Aorta (tissue), 5 donors: ENCODE data around the gene ARHGAP27. TPM values are rescaled to one million over a fixed set of nuclear protein-coding genes. Genes with fewer than 3 reads are reported as not detected.
"Not testable (repeated sequence)": the region's sequence is repeated elsewhere in the genome, so short reads cannot be mapped to it uniquely, and the experiment has no call there.

Experiments
- ATAC-seq: fragments of 200-7000 bp; cut with Tn5 transposase; one replicate; pipeline ENCODE4 v1.9.1; 2022; ENCODE audit warnings: moderate library complexity; ENCODE audit not compliant: low FRiP score
- DNase-seq, 2 donors: peaks; one replicate each; pipeline ENCODE4 v3.0.0-alpha.2; 2020
- H3K27ac ChIP-seq, 2 donors: one replicate each; pipeline ENCODE4 v1.5.1; 2013; ENCODE audit warnings: low read length in 2 of 2, mild to moderate bottlenecking in 2 of 2, moderate library complexity in 2 of 2, control low read depth in 1 of 2, inconsistent platforms in 1 of 2, low read depth in 1 of 2
- H3K27me3 ChIP-seq, 2 donors: one replicate each; pipeline ENCODE4 v1.6.1; 2013; ENCODE audit warnings: control low read depth in 1 of 2, low read length in 1 of 2, mild to moderate bottlenecking in 1 of 2, moderate library complexity in 1 of 2; ENCODE audit not compliant: insufficient read depth in 2 of 2, control insufficient read depth in 1 of 2
- H3K36me3 ChIP-seq, 2 donors: one replicate each; pipeline ENCODE4 v1.6.1; 2013; ENCODE audit warnings: control low read depth in 1 of 2, low read length in 1 of 2, mild to moderate bottlenecking in 1 of 2; ENCODE audit not compliant: insufficient read depth in 2 of 2, control insufficient read depth in 1 of 2
- H3K4me1 ChIP-seq, 2 donors: one replicate each; pipeline ENCODE4 v1.6.1; 2013; ENCODE audit warnings: low read length in 2 of 2, control low read depth in 1 of 2, mild to moderate bottlenecking in 1 of 2, moderate library complexity in 1 of 2; ENCODE audit not compliant: insufficient read depth in 2 of 2, control insufficient read depth in 1 of 2
- H3K4me3 ChIP-seq, 2 donors: one replicate each; pipeline ENCODE4 v1.5.1; 2013; ENCODE audit warnings: low read length in 2 of 2, control low read depth in 1 of 2, mild to moderate bottlenecking in 1 of 2
- H3K9me3 ChIP-seq: one replicate; pipeline ENCODE4 v1.6.1; 2013; ENCODE audit warnings: mild to moderate bottlenecking, low read length; ENCODE audit not compliant: control insufficient read depth
- WGBS, 2 donors: extraction: QIAGEN DNeasy Blood & Tissue Kit; methylation state at CpG; one replicate each; pipeline ENCODE4 v1.1.7; 2013; 5-methylcytosine and 5-hydroxymethylcytosine counted together
- intact Hi-C, 2 donors: fragments of 100-400 bp; cut with DNase I; formaldehyde crosslinking; loops; one replicate each; pipeline versions ENCODE4 v1.14.2 to v1.15.0; 2022
- long read RNA-seq, 2 donors: library from polyadenylated mRNA; unstranded; transcript quantifications; one replicate each; pipeline ENCODE4 v2.0.0, GENCODE V29; 2020 to 2021
- polyA plus RNA-seq, 2 donors: library from polyadenylated mRNA; stranded (reverse); fragments of 200-250 nt; gene quantifications; one replicate each; pipeline ENCODE4 v1.2.3, GENCODE V29; 2013
- total RNA-seq, 2 donors: library from RNA; stranded (reverse); fragmentation: NEBNext Ultra II Directional; extraction: Animal tissue kit (Norgen Biotek cat#: 25700); gene quantifications; one replicate each; pipeline ENCODE4 v1.2.1, GENCODE V29; 2021
- donor health status: healthy with polysubstance abuse.
- donor health status: Bipolar disorder and iron deficiency.
- donor health status: DM: no; HTN: no; CAD: no.
- donor health status: DM: no; HTN: no; CAD: no.
- donor health status: DM: yes; HTN: yes; CAD: no.

Gene ARHGAP27, protein sequence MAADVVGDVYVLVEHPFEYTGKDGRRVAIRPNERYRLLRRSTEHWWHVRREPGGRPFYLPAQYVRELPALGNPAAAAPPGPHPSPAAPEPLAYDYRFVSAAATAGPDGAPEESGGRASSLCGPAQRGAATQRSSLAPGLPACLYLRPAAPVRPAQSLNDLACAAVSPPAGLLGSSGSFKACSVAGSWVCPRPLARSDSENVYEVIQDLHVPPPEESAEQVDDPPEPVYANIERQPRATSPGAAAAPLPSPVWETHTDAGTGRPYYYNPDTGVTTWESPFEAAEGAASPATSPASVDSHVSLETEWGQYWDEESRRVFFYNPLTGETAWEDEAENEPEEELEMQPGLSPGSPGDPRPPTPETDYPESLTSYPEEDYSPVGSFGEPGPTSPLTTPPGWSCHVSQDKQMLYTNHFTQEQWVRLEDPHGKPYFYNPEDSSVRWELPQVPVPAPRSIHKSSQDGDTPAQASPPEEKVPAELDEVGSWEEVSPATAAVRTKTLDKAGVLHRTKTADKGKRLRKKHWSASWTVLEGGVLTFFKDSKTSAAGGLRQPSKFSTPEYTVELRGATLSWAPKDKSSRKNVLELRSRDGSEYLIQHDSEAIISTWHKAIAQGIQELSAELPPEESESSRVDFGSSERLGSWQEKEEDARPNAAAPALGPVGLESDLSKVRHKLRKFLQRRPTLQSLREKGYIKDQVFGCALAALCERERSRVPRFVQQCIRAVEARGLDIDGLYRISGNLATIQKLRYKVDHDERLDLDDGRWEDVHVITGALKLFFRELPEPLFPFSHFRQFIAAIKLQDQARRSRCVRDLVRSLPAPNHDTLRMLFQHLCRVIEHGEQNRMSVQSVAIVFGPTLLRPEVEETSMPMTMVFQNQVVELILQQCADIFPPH
- total RNA-seq (10 to 100 TPM; 17.8 to 41.0 TPM), polyA plus RNA-seq (1 to 10 TPM; 5.4 to 9.4 TPM)
- long read RNA-seq, donor 1, partial matches to known transcripts = 10 of 22 reads
- long read RNA-seq, donor 1, other reads (novel, unspliced or antisense) = 9 of 22 reads
- long read RNA-seq, donor 2, full-length matches to known transcripts = 1 of 16 reads
- long read RNA-seq, donor 2, partial matches to known transcripts = 8 of 16 reads
- long read RNA-seq, donor 2, other reads (novel, unspliced or antisense) = 7 of 16 reads

DNA sequence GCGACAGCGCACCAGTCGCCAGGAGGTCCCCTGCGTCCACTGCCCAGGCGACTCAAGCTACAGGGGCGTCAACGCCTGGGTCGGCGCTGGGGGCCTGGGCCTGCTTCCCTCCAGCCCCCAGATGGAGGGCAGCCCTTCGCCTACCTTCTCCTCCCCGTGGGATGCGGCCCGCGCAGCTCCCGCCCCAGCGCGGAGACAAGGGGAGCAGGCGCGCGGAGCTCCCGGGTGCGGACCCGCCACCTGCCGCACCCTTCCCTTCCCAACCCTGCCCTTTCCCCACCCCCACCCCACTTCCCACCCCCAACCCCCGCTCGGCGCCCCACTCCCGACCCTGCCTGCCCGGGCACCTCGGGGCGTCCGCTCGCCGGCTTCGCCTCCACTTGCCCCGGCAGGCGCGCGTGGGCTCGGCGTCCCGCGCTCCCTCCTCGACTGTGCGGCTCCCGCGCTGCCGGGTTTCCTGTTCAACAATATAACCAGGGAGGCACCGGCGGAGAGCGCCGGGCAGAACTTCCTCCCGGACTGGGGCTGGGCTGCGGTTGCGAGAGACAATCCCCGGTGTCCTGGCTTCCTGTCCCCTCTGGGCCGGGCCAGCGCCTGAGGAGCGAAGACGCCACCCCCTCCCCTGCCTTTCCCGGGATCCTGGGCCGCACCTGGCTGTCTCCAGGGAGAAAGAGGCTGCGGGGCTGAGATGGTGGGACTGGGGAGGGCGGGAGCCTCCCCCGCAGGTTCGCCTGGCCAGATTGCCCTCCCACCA is at the start of gene ARHGAP27:
Gene ARHGAP27 (minus strand): TSS at position 466 of the 754 bp plus-strand sequence. CDS start 2,591 bp downstream, outside the sequence.
- WGBS, 2 donors = 5 to 6% methylated on average over 48 to 66 of the region's 66 CpGs
- peak; percentile 74 to 86 for DNase-seq
- H3K27me3 ChIP-seq = no peaks in the 10 kb centered on the region
- H3K4me3 ChIP-seq = peak within 1 kb of the TSS in 1 of 2 donors; percentile 20
- H3K27ac ChIP-seq = no peak within 1 kb of the TSS
- intact Hi-C loops = loop anchor here in 1 of 2 donors (10.0 kb wide), 1 partner anchor 48 kb away; no protein-coding TSS in a partner anchor
- H3K9me3 ChIP-seq = no peaks in the 10 kb centered on the region
- ATAC-seq = peak; percentile 5
- no peaks in the 10 kb centered on the region for H3K4me1 ChIP-seq
- H3K36me3 ChIP-seq = peaks cover 0 to 2% of the 10 kb centered on the region in 2 donors

DNA sequence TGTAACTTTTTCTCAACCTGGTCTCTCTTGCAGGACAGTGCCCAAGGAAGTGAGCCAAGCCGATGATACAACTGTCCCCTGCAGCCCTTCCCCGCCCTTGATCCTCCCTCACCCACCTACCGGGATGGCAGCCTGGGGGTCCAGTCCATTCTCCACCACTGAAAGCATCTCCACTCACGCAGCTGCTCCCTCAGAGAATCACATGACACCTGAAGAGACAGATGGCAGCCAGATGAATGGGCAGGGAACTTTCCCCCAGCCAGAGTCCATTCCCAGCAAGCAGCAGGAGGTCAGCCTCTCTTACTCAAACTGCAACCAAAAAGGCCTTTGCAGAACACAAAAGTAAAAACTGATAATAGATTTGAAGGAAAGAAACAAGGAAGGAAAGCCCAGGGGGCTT is 49.6 kb upstream of the ARHGAP27 start:
- ATAC-seq, H3K27ac ChIP-seq, H3K9me3 ChIP-seq, H3K4me3 ChIP-seq, H3K27me3 ChIP-seq, H3K36me3 ChIP-seq, intact Hi-C loops, H3K4me1 ChIP-seq, DNase-seq: not testable (repeated sequence)
- 80 to 86% methylated on average over 1 of the region's 4 CpGs for WGBS, 2 donors

DNA sequence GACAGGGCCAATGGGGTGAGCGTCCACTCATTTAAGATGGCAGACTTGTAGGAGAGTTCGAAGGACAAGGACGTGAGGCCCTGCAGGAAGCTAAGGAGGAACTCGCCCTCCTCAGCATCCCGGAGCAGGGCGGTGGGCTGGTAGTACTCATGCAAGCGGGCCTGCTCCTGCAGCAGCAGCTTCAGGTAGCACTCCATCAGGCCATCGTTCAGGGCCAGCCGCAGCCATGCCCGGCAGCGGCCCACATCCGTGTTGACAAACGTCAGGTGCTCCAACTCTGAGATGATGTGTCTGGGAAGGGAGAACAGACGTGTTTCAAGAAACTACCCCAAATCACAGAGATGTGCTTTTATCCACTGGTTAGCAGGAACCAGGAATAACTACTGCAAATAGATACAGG is 42.8 kb upstream of the ARHGAP27 start:
- intact Hi-C loops, H3K36me3 ChIP-seq, ATAC-seq, H3K4me3 ChIP-seq, H3K4me1 ChIP-seq, H3K9me3 ChIP-seq, H3K27me3 ChIP-seq, H3K27ac ChIP-seq, DNase-seq: not testable (repeated sequence)
- 96 to 97% methylated on average over 14 of the region's 14 CpGs for WGBS, 2 donors

DNA sequence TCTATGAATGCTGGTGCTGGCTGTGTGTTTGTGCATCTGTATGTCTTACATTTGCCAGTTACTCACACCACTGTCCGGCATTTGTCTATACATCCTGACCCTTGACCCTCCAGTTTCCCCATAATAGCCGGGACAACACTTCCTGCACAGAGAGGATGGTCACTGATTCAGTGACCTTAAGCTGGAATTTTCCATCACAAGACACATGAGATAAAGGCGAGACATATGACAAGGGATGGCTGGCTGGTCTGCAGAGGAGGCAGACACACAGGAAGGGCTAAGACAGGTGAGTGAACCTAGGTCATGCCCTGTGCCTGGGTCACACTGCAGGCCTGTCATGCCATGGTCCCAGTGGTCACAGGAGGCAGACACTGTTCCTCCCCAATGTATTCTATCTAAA is 39.6 kb upstream of the ARHGAP27 start:
- H3K36me3 ChIP-seq, H3K4me3 ChIP-seq, H3K9me3 ChIP-seq, intact Hi-C loops, ATAC-seq, DNase-seq, H3K27ac ChIP-seq, H3K4me1 ChIP-seq, H3K27me3 ChIP-seq: not testable (repeated sequence)
- WGBS, 2 donors = 73 to 75% methylated on average over 3 of the region's 3 CpGs

DNA sequence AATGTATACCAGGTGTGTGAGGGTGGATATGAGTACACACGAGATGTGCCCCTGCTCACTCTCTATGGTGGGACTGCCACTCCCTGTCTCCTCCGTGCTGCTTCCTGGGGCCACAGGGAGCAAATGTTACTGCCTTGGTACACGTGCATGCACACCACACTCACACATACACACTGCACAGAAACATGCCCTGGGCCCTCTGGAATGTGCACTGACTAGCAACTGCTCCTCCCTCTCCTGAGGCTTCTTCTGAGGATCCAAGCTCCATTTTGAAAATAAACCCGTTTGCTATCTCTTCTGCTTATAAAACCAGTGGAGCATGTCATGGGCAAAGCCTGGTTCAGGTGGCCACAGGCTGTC is 36.5 kb upstream of the ARHGAP27 start:
- ATAC-seq, intact Hi-C loops: not testable (repeated sequence)

DNA sequence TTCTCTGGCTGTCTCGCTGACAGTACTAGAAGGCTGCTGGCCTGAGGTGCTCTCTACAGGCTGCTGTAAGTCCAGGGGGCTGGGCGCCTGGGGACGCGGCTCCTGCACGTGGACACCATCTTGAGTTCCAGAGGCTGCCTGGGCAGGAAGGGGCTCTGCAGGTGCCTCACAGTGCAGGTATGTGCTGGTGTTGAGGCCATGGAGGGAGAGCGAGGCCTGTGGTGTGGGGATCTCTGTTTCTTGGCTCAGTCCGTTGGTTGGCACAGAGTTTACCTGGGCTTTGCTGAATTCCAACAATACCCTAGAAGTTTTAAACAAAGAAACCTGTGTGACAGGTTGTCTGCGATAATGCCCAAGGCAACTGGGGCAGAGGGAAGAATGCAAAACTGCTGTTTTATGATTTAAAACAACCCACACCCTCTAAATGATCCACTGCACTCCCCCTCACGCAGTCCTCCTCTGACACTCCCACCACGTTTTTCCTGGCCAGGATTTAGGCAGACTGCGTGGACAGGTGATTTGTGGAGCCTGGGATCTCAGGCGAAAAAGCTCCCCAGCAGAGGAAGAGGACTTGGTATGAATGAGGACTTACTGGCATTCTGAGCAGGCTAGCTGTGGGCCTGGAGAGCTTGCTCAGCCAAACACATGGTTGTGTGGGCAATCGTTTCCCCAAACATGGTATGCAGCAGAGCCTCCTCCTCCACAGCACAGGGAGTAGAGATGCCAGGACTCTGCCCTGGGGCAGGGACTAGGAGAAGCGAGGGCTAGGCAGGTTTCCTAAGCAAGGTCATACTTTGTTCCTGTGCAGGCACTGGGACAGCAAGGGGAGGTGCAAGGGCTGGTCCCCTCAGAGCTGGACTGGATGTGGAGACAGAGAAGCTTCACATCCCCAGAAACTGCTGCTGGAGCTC is 35.9 kb upstream of the ARHGAP27 start:
- H3K27ac ChIP-seq, H3K9me3 ChIP-seq, H3K4me3 ChIP-seq, intact Hi-C loops, H3K36me3 ChIP-seq, H3K27me3 ChIP-seq, ATAC-seq, H3K4me1 ChIP-seq: not testable (repeated sequence)
- peak in 1 of 2 donors; percentile 38 for DNase-seq
- 83 to 88% methylated on average over 14 of the region's 14 CpGs for WGBS, 2 donors

More for the DNA sequence above, 36.5 kb upstream of the ARHGAP27 start:
- H3K27me3 ChIP-seq, H3K4me3 ChIP-seq, H3K9me3 ChIP-seq, H3K27ac ChIP-seq, DNase-seq, H3K4me1 ChIP-seq, H3K36me3 ChIP-seq: not testable (repeated sequence)
- 60 to 72% methylated on average over 4 of the region's 4 CpGs for WGBS, 2 donors

DNA sequence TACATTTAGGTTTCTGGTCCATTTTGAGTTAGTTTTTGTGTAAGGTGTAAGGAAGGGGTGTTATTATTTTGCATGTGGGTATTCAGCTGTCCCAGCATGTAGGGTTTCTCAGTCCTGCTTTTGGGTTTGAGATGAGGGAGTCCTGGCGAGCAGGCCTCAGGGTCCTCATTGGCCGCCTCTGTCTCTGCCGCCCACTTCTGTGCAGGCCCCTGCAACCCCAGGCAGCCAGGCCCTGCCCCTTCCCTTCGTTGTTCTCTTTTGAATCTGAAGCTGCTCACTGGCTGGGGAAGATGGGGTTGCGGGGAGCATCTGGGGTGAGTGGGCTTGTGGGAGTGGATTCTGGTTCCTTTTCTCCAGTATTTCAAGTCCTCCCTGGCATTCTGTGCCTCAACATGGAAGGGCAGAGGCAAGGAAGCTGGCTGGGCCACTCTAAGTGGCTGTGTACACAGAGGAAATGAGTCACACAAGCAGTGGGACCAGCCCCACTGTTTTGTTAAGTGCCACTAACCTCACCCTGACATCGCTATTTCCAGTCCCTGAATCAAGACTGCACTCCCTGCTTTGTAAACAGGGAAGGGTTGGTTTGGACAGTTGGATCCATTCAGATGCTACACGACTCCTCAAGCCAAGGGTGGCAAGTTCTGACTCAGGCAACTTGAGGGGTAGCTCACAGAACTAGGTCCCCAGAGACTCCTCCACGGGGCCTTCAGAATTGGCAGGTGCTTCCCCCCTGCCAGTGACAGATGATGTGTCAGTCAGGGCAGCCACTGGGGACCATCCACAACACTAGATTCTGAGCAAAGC is 29.1 kb upstream of the ARHGAP27 start:
- H3K27ac ChIP-seq, H3K27me3 ChIP-seq, H3K4me1 ChIP-seq, intact Hi-C loops, H3K36me3 ChIP-seq, H3K9me3 ChIP-seq, H3K4me3 ChIP-seq: not testable (repeated sequence)
- DNase-seq (peak; percentile 62), ATAC-seq (peak; percentile 73)
- WGBS, 2 donors = 44 to 61% methylated on average over 5 to 8 of the region's 8 CpGs
